GM10248 (cell line): ENCODE data around the gene GFER.
"Not testable (repeated sequence)": the region's sequence is repeated elsewhere in the genome, so short reads cannot be mapped to it uniquely, and the experiment has no call there.

Experiments
- CTCF ChIA-PET: fragments of 300-600 bp; sonication (Branson Sonifier 250); formaldehyde crosslinking; extraction: SDS; loops from one replicate; lab custom pipeline; 2021; ENCODE audit warnings: antibody characterized with exemption; lab: Yijun Ruan, JAX
- POLR2A ChIA-PET: fragments of 350-650 bp; sonication (Branson Sonifier 250); formaldehyde crosslinking; extraction: SDS; loops from one replicate; lab custom pipeline; 2020; ENCODE audit warnings: antibody characterized with exemption; lab: Yijun Ruan, JAX
- DNase-seq: peaks from one replicate; pipeline ENCODE4 v3.0.0; 2012; ENCODE audit errors: extremely low spot score
- TF ChIP-seq, protein P1 (sequence below): IDR thresholded peaks from 2 replicates; pipeline ENCODE4 v1.5.1; 2012; ENCODE audit warnings: mild to moderate bottlenecking, low read depth; ENCODE audit errors: extremely low read depth, missing control alignments, control extremely low read depth

The GFER gene

DNA sequence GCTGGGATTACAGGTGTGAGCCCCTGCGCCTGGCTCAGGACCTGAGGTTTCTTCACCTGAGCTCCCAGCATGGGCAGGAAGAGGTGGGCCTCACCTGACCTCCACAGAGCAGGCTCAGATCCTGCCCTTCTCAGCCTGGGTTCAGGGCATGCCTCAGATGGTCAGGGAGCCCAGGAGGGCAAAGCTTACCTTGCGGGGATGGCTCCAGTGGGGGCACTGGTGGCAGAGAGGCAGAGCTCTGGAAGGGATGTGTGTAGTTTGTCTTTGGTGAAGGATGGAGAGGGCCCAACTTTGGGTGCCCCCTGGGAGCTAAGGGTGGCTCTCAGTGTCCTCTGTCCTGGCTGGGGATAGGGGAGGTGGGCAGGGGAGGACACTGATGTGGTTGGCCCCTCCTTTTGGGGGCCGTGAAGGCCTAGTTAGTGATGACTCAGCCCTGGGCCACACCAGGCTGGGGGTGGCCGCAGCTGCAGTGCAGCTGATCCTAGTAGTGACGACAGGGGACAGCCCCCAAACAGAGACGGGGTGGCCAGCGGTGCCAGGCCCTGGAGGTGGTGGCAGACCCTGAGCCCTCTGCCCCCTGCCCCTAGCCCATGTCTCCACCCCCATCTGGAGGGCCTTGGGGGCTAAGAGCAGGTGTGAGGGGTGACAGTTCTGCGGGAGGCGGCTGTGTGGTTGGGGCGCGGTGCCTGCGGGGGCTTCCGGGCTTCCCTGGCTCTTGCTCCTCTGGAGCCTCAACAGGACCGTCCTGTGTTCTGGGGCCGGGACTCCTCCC is 48.5 kb downstream of the GFER start:
- ChIA-PET POLR2A (interaction anchor here (1.0 kb wide), 1 partner anchor 123 kb away, joined by 5 read pairs; the partner anchor contains the start of gene TRAF7), CTCF (interaction anchor here (0.8 to 2.4 kb wide), 3 partner anchors 10 to 108 kb away, joined by 4 to 16 read pairs (median 6); no protein-coding TSS in a partner anchor)
- no peak for DNase-seq
- TF ChIP-seq, protein P1, sequence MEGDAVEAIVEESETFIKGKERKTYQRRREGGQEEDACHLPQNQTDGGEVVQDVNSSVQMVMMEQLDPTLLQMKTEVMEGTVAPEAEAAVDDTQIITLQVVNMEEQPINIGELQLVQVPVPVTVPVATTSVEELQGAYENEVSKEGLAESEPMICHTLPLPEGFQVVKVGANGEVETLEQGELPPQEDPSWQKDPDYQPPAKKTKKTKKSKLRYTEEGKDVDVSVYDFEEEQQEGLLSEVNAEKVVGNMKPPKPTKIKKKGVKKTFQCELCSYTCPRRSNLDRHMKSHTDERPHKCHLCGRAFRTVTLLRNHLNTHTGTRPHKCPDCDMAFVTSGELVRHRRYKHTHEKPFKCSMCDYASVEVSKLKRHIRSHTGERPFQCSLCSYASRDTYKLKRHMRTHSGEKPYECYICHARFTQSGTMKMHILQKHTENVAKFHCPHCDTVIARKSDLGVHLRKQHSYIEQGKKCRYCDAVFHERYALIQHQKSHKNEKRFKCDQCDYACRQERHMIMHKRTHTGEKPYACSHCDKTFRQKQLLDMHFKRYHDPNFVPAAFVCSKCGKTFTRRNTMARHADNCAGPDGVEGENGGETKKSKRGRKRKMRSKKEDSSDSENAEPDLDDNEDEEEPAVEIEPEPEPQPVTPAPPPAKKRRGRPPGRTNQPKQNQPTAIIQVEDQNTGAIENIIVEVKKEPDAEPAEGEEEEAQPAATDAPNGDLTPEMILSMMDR, result no peak

DNA sequence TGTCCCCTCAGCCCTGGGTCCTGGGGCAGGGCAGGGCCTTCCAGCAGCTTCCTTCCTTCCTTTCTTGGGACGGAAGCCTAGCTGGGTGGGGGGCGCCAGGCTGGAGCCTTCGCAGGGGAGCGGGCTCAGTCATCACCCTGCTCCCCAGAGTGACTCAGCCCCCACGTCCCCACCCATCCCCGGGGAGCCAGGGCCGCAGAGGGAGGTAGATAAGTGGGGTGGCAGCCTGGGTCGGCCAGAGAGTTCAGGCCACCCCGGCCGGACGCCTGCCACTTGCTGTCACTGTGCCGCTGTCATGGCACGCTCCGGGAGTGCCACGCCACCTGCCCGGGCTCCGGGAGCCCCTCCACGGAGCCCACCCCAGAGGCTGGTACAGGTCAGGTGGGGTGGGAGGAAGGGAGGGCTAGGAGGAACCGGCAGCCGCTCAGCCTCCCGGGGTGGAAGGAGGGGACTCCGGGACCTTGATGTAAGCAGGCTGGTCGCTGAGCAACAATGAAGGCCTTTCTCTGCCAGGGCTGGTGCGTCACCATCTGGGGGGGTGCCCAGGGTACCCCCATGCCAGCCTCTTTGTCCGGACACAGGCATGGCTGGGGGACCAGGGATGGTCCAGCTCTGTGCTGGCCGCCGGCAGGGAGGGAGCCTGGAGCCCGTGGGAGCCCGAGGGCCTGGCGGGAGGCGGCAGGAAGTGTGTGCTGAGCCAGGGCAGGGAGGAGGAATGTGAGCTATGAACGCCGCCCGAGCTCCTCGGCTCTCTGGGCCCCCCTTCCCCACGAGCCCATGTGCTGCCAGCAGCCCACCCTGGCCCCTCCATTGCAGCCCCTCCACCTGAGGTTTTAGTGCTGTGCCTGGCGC is 49.3 kb downstream of the GFER start:
- ChIA-PET CTCF (interaction anchor here (0.8 to 2.4 kb wide), 3 partner anchors 11 to 107 kb away, joined by 4 to 16 read pairs (median 6); no protein-coding TSS in a partner anchor), POLR2A (interaction anchor here (1.1 kb wide), 1 partner anchor 122 kb away, joined by 4 read pairs; the partner anchor contains the start of gene TRAF7)
- no peak for DNase-seq
- TF ChIP-seq, protein P1, result no peak

DNA sequence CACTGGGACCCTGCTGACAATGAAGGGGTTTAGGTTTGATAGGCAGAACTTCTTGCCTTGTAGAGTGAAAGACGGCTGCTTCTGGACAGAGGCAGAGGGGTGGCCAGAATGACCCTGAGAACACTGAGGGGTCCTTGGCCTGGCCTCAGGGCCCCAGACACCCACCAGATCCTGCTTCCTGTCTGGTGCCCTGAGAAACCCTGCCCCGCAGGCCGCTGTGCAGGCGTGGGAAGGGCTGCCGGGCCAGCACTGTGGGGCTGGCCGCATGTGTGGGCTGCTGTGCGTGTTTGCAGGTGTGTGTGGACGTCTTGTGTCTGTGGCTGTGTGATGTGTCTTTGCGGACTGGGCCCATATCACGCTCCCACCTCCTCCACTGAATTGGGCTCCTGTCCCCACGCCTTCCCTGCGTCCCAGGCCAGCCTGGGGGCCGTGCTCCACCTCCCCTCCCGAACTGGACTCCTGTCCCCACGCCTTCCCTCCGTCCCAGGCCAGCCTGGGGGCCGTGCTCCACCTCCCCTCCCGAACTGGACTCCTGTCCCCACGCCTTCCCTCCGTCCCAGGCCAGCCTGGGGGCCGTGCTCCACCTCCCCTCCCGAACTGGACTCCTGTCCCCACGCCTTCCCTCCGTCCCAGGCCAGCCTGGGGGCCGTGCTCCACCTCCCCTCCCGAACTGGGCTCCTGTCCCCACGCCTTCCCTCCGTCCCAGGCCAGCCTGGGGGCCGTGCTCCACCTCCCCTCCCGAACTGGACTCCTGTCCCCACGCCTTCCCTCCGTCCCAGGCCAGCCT is 50.1 kb downstream of the GFER start:
- POLR2A ChIA-PET, result interaction anchor here (1.1 kb wide), 1 partner anchor 121 kb away, joined by 4 read pairs; the partner anchor contains the start of gene TRAF7
- CTCF ChIA-PET, result not testable (repeated sequence)

DNA sequence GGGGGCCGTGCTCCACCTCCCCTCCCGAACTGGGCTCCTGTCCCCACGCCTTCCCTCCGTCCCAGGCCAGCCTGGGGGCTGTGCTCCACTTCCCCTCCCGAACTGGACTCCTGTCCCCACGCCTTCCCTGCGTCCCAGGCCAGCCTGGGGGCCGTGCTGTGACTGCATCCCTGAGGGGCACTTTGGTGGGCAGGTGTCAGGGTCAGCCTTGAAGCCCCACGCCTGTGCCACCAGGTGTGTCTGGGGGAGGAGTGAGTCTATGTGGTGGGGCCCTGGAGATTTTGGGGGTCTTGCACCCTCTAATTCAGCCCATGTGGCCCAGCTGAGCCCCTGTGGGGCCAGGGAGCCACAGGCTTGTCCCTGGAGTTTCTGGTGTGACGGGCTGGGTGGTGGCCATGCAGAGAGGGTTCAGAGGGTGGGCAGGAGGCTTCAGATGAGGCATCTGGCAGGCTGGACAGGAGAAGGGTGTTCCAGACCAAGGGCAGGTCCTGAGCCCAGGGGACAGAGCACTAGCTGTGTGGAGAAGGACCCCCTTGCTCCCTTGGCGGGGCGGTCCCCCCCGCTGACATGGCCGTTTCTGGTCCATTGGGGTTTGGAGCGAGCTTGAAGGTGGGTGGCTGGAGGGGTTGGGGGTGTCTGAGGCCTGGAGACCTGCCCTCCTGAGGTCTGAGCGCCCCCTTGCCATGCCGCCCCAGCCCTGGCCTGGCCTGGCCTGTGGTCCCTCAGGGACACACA is 50.9 kb downstream of the GFER start:
- ChIA-PET CTCF (no interaction called here), POLR2A (interaction anchor here (0.6 kb wide), 1 partner anchor 120 kb away, joined by 5 read pairs; the partner anchor contains the start of gene TRAF7)
- no peak for DNase-seq
- TF ChIP-seq, protein P1, result no peak

More for the DNA sequence above, 50.1 kb downstream of the GFER start:
- DNase-seq, result not testable (repeated sequence)

DNA sequence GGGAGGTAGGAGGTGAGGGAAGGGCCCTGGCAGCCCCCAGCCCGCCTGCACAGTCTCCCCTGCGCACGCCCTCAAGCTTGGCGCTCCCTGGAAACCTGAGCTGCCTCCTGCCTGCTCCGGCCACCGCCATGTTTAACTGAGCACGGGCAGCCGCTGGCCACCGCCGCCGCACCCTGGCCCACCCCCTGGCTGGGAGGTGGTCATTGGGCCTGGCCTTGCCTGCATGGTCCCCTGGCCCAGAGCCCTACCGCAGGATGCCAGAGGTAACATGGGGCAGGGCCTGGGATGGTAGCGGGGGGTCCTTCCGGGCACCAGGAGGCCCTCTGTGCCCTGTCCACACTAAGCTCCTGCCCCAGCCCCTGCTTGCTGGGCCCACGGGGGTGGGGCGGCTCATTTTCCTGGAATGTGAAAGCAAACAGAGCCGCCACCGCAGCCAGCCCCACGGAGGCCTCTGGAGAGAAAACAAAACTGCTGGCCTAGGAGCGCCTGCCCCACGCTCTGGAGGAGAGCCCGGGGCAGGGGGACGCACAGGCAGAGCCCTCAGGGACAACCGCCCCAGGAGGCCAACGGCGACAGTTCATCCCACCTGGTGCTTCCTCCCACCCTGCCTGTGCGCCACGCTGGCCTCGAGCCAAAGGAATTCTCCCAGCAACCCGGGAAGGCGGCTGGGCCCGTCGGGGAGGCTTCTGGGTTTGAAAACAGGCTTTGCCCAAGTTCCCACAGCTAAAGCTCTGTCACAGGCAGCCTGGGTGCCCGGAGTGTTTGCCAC is 51.6 kb downstream of the GFER start:
- DNase-seq, result no peak
- POLR2A ChIA-PET, result interaction anchor here (0.6 kb wide), 1 partner anchor 119 kb away, joined by 5 read pairs; the partner anchor contains the start of gene TRAF7
- TF ChIP-seq, protein P1, result no peak
- CTCF ChIA-PET, result interaction anchor here (1.4 kb wide), 1 partner anchor 12 kb away, joined by 3 read pairs; no protein-coding TSS in a partner anchor
